HepG2 (cell line): ENCODE data around the gene GABRA4.

Experiments used
- ATF7 ChIP-seq, 2 experiments: fragments of 450-650 bp in 1 of 2; sonication (generic) in 1 of 2; formaldehyde crosslinking in 1 of 2; IDR thresholded peaks; 2 replicates each; pipeline versions ENCODE4 v1.4.0 to v1.6.1; 2016 to 2020; ENCODE audit warnings: antibody characterized with exemption in 1 of 2, mild to moderate bottlenecking in 1 of 2, missing genetic modification reagents in 1 of 2
- CTCF ChIP-seq: sonication (generic); formaldehyde crosslinking; IDR thresholded peaks from 2 replicates; pipeline ENCODE4 v1.5.0; 2020; ENCODE audit warnings: mild to moderate bottlenecking, missing genetic modification reagents, moderate library complexity
- EP300 ChIP-seq, 3 experiments: sonication (generic) in 1 of 3; formaldehyde crosslinking in 1 of 3; IDR thresholded peaks; 2 replicates each; pipeline versions ENCODE4 v1.5.1 to v1.6.1; 2011 to 2020; ENCODE audit warnings: low read depth in 2 of 3, low read length in 2 of 3, borderline replicate concordance in 1 of 3, improper control_type of control experiment in 1 of 3, mild to moderate bottlenecking in 1 of 3, missing genetic modification reagents in 1 of 3, moderate library complexity in 1 of 3
- HCFC1 ChIP-seq: fragments of 150-350 bp; IDR thresholded peaks from 2 replicates; pipeline ENCODE4 v1.6.1; 2014; ENCODE audit warnings: low read depth, low read length
- MLLT10 ChIP-seq: sonication (generic); formaldehyde crosslinking; IDR thresholded peaks from 2 replicates; pipeline ENCODE4 v1.4.0; 2020; ENCODE audit warnings: missing genetic modification reagents
- ZNF615 ChIP-seq: sonication (generic); formaldehyde crosslinking; IDR thresholded peaks from 2 replicates; pipeline ENCODE4 v1.5.0; 2020; ENCODE audit warnings: mild to moderate bottlenecking, missing genetic modification reagents, borderline replicate concordance

- TF ChIP-seq ZNF615 (CRISPR knock-in tag) (no peak), CTCF (CRISPR knock-in tag) (no peak), ATF7 (IDR thresholded peaks at IDR 0.05) (no peak), ATF7 (CRISPR knock-in tag; IDR thresholded peaks at IDR 0.05) (no peak), EP300 (IDR thresholded peaks at IDR 0.05; ENCODE audit: low read depth in 2 of 2, low read length in 2 of 2) (no peak), EP300 (CRISPR knock-in tag; IDR thresholded peaks at IDR 0.05; ENCODE audit: borderline replicate concordance) (no peak), HCFC1 (no peak), MLLT10 (CRISPR knock-in tag) (no peak)
Observed at GRCh38 chr4:46953564-46953963, 39.8 kb downstream of the GABRA4 start.
